GM21717 (cell line): ENCODE measurements around the gene CPSF3.
A peak's percentile ranks its signal among the peaks of the same experiment; 100 is the strongest.

Source experiments
- ATAC-seq: cut with Tn5 transposase; IDR thresholded peaks from one replicate; pipeline ENCODE4 v1.9.1; 2021; ENCODE audit warnings: mild to moderate bottlenecking, moderate library complexity; ENCODE audit not compliant: unreplicated experiment

Gene CPSF3

GRCh38 chr2:9462886-9463697, 39.6 kb downstream of the CPSF3 start:
- ATAC-seq: no peak

- ATAC-seq: no peak
Observed at GRCh38 chr2:9463698-9464034, 40.2 kb downstream of the CPSF3 start.

- no peak for ATAC-seq
Observed at GRCh38 chr2:9465170-9465569, 41.7 kb downstream of the CPSF3 start.

GRCh38 chr2:9466147-9466683, 42.8 kb downstream of the CPSF3 start:
- ATAC-seq: no peak

- no peak for ATAC-seq
Observed at GRCh38 chr2:9467687-9468086, 44.2 kb downstream of the CPSF3 start.

- ATAC-seq: no peak
Observed at GRCh38 chr2:9471206-9471605, 47.8 kb downstream of the CPSF3 start.

GRCh38 chr2:9472511-9472910, 49.1 kb downstream of the CPSF3 start:
- ATAC-seq: no peak

GRCh38 chr2:9473308-9473984, 50.0 kb downstream of the CPSF3 start:
- no peak for ATAC-seq

- ATAC-seq: peak; percentile 37
Observed at GRCh38 chr2:9473985-9474360, 50.5 kb downstream of the CPSF3 start.

- peak; percentile 75 for ATAC-seq
Observed at GRCh38 chr2:9474361-9475057, 51.1 kb downstream of the CPSF3 start, which contains the start of gene IAH1. IAH1 (plus strand) TSS chr2:9474551; CDS start chr2:9474567, 16 bp downstream.

- ATAC-seq: no peak
Observed at GRCh38 chr2:9477914-9478313, 54.5 kb downstream of the CPSF3 start.

- ATAC-seq: no peak
Observed at GRCh38 chr2:9478526-9478925, 55.1 kb downstream of the CPSF3 start.

GRCh38 chr2:9480157-9480556, 56.7 kb downstream of the CPSF3 start:
- ATAC-seq: no peak

GRCh38 chr2:9483107-9483506, 59.7 kb downstream of the CPSF3 start:
- no peak for ATAC-seq

- no peak for ATAC-seq
Observed at GRCh38 chr2:9484533-9484932, 61.1 kb downstream of the CPSF3 start.

GRCh38 chr2:9488583-9489547, 65.4 kb downstream of the CPSF3 start:
- no peak for ATAC-seq

GRCh38 chr2:9490789-9491188, 67.3 kb downstream of the CPSF3 start:
- ATAC-seq: no peak

GRCh38 chr2:9492927-9493326, 69.5 kb downstream of the CPSF3 start:
- no peak for ATAC-seq

GRCh38 chr2:9493478-9493877, 70.0 kb downstream of the CPSF3 start:
- no peak for ATAC-seq

- no peak for ATAC-seq
Observed at GRCh38 chr2:9494081-9494480, 70.6 kb downstream of the CPSF3 start.
